Renal cortex interstitium (tissue), 11 donors: Measurements from ENCODE around the gene RANBP17. TPM values are rescaled to one million over a fixed set of nuclear protein-coding genes. Genes with fewer than 3 reads are reported as not detected.
"Not testable (repeated sequence)": the region's sequence is repeated elsewhere in the genome, so short reads cannot be mapped to it uniquely, and the experiment has no call there.

Source experiments
- DNase-seq, 11 donors: peaks; one replicate each; pipeline ENCODE4 v3.0.0-alpha.2; 2013; ENCODE audit warnings: low read depth in 9 of 11, low spot score in 4 of 11; ENCODE audit errors: extremely low read depth in 1 of 11
- polyA plus RNA-seq, 3 donors: library from polyadenylated mRNA; unstranded; fragments of 120-200 nt; gene quantifications; one replicate each; pipeline ENCODE4 v1.2.1, GENCODE V29; 2013; ENCODE audit not compliant: insufficient read length in 3 of 3

Gene RANBP17
- polyA plus RNA-seq, 3 donors: 9.7 to 16.2 (median 12.6) TPM

GRCh38 chr5:171175746-171176145, 313.9 kb downstream of the RANBP17 start:
- DNase-seq: no peak

GRCh38 chr5:171178190-171178589, 316.4 kb downstream of the RANBP17 start:
- not testable (repeated sequence) for DNase-seq

GRCh38 chr5:171188016-171188415, 326.2 kb downstream of the RANBP17 start:
- DNase-seq: no peak

GRCh38 chr5:171189442-171189841, 327.6 kb downstream of the RANBP17 start:
- no peak for DNase-seq

- no peak for DNase-seq
These were observed 330.3 kb downstream of the RANBP17 start for GRCh38 chr5:171192111-171192510.

GRCh38 chr5:171201310-171201709, 339.5 kb downstream of the RANBP17 start:
- no peak for DNase-seq

- DNase-seq: no peak
These were observed 343.6 kb downstream of the RANBP17 start for GRCh38 chr5:171205375-171205774.

- DNase-seq: peak; percentile 9 to 49 (median 26)
These were observed 345.5 kb downstream of the RANBP17 start for GRCh38 chr5:171207256-171207847.

GRCh38 chr5:171221916-171222315, 360.1 kb downstream of the RANBP17 start:
- DNase-seq: no peak

- no peak for DNase-seq
These were observed 362.1 kb downstream of the RANBP17 start for GRCh38 chr5:171223927-171224326.

GRCh38 chr5:171226096-171226754, 364.4 kb downstream of the RANBP17 start:
- DNase-seq: no peak

- no peak for DNase-seq
These were observed 365.0 kb downstream of the RANBP17 start for GRCh38 chr5:171226864-171227263.

GRCh38 chr5:171236651-171237050, 374.8 kb downstream of the RANBP17 start:
- DNase-seq: no peak

GRCh38 chr5:171242521-171242920, 380.7 kb downstream of the RANBP17 start:
- DNase-seq: no peak

GRCh38 chr5:171246231-171246630, 384.4 kb downstream of the RANBP17 start:
- no peak for DNase-seq

GRCh38 chr5:171249460-171249859, 387.6 kb downstream of the RANBP17 start:
- no peak for DNase-seq

- no peak for DNase-seq
These were observed 388.9 kb downstream of the RANBP17 start for GRCh38 chr5:171250738-171251137.

- DNase-seq: no peak
These were observed 389.7 kb downstream of the RANBP17 start for GRCh38 chr5:171251519-171251918.

- DNase-seq: no peak
These were observed 390.9 kb downstream of the RANBP17 start for GRCh38 chr5:171252674-171253073.

- no peak for DNase-seq
These were observed 397.1 kb downstream of the RANBP17 start for GRCh38 chr5:171258737-171259415.
